WTC11 (cell line): Measurements from ENCODE around the gene LY6G6C.

Experiments used
- ATF6 ChIP-seq: sonication (generic); formaldehyde crosslinking; IDR thresholded peaks from 2 replicates; pipeline ENCODE4 v1.8.1; 2023; ENCODE audit warnings: mild to moderate bottlenecking, missing genetic modification reagents
- CTCF ChIP-seq: fragments of 200-600 bp; IDR thresholded peaks from 2 replicates; pipeline ENCODE4 v1.8.0; 2022; ENCODE audit warnings: antibody characterized with exemption
- ESRRA ChIP-seq: sonication (generic); formaldehyde crosslinking; IDR thresholded peaks from 2 replicates; pipeline ENCODE4 v1.8.1; 2022; ENCODE audit warnings: mild to moderate bottlenecking, missing genetic modification reagents, borderline replicate concordance
- GABPB1 ChIP-seq: sonication (generic); formaldehyde crosslinking; IDR thresholded peaks from 2 replicates; pipeline ENCODE4 v1.8.1; 2023; ENCODE audit warnings: mild to moderate bottlenecking, missing genetic modification reagents
- RELA ChIP-seq: sonication (generic); formaldehyde crosslinking; IDR thresholded peaks from 2 replicates; pipeline ENCODE4 v1.8.1; 2022; ENCODE audit warnings: missing genetic modification reagents, mild to moderate bottlenecking, borderline replicate concordance
- SOX15 ChIP-seq: fragments of 250-450 bp; sonication (Bioruptor Pico); IDR thresholded peaks from 2 replicates; pipeline ENCODE4 v1.9.0; 2021; ENCODE audit warnings: mild to moderate bottlenecking
- TP53 ChIP-seq: sonication (generic); formaldehyde crosslinking; IDR thresholded peaks from 2 replicates; pipeline ENCODE4 v1.8.1; 2023; ENCODE audit warnings: mild to moderate bottlenecking, missing genetic modification reagents
- ZNF512 ChIP-seq: sonication (generic); formaldehyde crosslinking; IDR thresholded peaks from 2 replicates; pipeline ENCODE4 v1.8.1; 2022; ENCODE audit warnings: missing genetic modification reagents, borderline replicate concordance
- TF ChIP-seq, protein P1 (sequence below): sonication (generic); formaldehyde crosslinking; IDR thresholded peaks from 2 replicates; pipeline ENCODE4 v1.8.1; 2023; ENCODE audit warnings: mild to moderate bottlenecking, missing genetic modification reagents, moderate library complexity
- TF ChIP-seq, protein P2 (sequence below): sonication (generic); formaldehyde crosslinking; IDR thresholded peaks from 2 replicates; pipeline ENCODE4 v1.8.0; 2023; ENCODE audit warnings: missing genetic modification reagents

DNA sequence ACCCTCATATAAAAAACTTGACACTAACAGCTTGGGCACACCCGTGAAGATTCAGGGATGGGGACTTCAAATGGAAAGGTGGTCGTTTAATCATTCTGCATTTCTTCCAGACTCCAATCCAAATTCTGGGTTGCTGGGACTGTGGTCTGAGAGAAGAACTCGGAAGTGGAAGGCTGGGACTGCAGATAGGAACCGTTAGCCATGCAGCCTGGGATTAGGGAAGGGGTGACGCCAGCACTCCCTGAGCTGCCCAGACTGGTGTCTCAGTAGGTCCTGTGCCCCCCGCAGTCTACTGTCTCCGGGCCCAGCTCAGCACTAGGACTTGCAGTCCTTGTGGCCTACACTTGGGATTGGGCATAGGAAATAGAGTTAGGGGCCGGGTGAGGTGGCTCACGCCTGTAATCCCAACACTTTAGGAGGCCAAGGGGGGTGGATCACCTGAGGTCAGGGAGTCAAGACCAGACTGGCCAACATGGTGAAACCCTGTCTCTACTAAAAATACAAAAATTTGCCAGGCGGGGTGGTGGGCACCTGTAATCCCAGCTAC lies 15.3 kb upstream of the LY6G6C start:
- TF ChIP-seq ESRRA (CRISPR knock-in tag) (no peak), CTCF (no peak), GABPB1 (CRISPR knock-in tag) (no peak), ZNF512 (CRISPR knock-in tag) (no peak), SOX15 (CRISPR knock-in tag) (no peak), ATF6 (CRISPR knock-in tag) (no peak), RELA (CRISPR knock-in tag) (no peak), TP53 (CRISPR knock-in tag) (no peak)
- TF ChIP-seq, protein P1, sequence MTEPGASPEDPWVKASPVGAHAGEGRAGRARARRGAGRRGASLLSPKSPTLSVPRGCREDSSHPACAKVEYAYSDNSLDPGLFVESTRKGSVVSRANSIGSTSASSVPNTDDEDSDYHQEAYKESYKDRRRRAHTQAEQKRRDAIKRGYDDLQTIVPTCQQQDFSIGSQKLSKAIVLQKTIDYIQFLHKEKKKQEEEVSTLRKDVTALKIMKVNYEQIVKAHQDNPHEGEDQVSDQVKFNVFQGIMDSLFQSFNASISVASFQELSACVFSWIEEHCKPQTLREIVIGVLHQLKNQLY (CRISPR knock-in tag), result no peak
- TF ChIP-seq, protein P2, sequence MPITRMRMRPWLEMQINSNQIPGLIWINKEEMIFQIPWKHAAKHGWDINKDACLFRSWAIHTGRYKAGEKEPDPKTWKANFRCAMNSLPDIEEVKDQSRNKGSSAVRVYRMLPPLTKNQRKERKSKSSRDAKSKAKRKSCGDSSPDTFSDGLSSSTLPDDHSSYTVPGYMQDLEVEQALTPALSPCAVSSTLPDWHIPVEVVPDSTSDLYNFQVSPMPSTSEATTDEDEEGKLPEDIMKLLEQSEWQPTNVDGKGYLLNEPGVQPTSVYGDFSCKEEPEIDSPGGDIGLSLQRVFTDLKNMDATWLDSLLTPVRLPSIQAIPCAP (CRISPR knock-in tag), result no peak
